Measurements from ENCODE around the gene GNAI3. TPM values are rescaled to one million over a fixed set of nuclear protein-coding genes. Genes with fewer than 3 reads are reported as not detected.

GNAI3 gene
- total and polyA plus RNA-seq, 4 donors: 2.7 to 10.4 (median 6.5) TPM

GRCh38 chr1:109629372-109630030, 81.1 kb downstream of the GNAI3 start:
- no peaks in the 10 kb centered on the region for H3K9me3 ChIP-seq (ENCODE audit: control insufficient read depth in 4 of 4, insufficient read depth in 3 of 4, low read length in 3 of 4)
- H3K4me1 ChIP-seq (ENCODE audit: control insufficient read depth in 5 of 5, insufficient read depth in 5 of 5, low read length in 5 of 5): peaks cover 0 to 14% (median 0%) of the 10 kb centered on the region in 5 donors
- no peak overlapping the region for H3K4me3 ChIP-seq
- ATAC-seq (ENCODE audit: insufficient read depth, low FRiP score) (no peak), DNase-seq (no peak)
- no peak overlapping the region for H3K27ac ChIP-seq (ENCODE audit: low read depth in 1 of 2, low read length in 1 of 2)
- H3K36me3 ChIP-seq (ENCODE audit: control insufficient read depth in 4 of 4, insufficient read depth in 4 of 4, low read length in 4 of 4): peaks cover 0 to 55% (median 24%) of the 10 kb centered on the region in 4 donors
- H3K27me3 ChIP-seq (ENCODE audit: control insufficient read depth in 3 of 3, insufficient read depth in 3 of 3, low read length in 2 of 3): no peaks in the 10 kb centered on the region
- TF ChIP-seq CTCF (IDR thresholded peaks at IDR 0.05; ENCODE audit: control extremely low read depth, extremely low read depth): no peak
- no peak overlapping the region for H3K9ac ChIP-seq (ENCODE audit: insufficient read depth in 1 of 2, low read length in 2 of 2)
- WGBS, 2 donors: 89 to 93% methylated on average over 10 of the region's 10 CpGs

GRCh38 chr1:109630081-109630897, 81.9 kb downstream of the GNAI3 start:
- no peak for TF ChIP-seq CTCF (IDR thresholded peaks at IDR 0.05; ENCODE audit: control extremely low read depth, extremely low read depth)
- no peaks in the 10 kb centered on the region for H3K9me3 ChIP-seq (ENCODE audit: control insufficient read depth in 4 of 4, insufficient read depth in 3 of 4, low read length in 3 of 4)

GRCh38 chr1:109630898-109631512, 82.6 kb downstream of the GNAI3 start:
- Histone ChIP-seq H3K4me3 (no peak overlapping the region), H3K27ac (ENCODE audit: low read depth in 1 of 2, low read length in 1 of 2) (no peak overlapping the region), H3K4me1 (ENCODE audit: control insufficient read depth in 5 of 5, insufficient read depth in 5 of 5, low read length in 5 of 5) (no peaks in the 10 kb centered on the region), H3K36me3 (ENCODE audit: control insufficient read depth in 4 of 4, insufficient read depth in 4 of 4, low read length in 4 of 4) (peaks cover 0 to 53% (median 24%) of the 10 kb centered on the region in 4 donors), H3K9ac (ENCODE audit: insufficient read depth in 1 of 2, low read length in 2 of 2) (no peak overlapping the region), H3K27me3 (ENCODE audit: control insufficient read depth in 3 of 3, insufficient read depth in 3 of 3, low read length in 2 of 3) (no peaks in the 10 kb centered on the region), H3K9me3 (ENCODE audit: control insufficient read depth in 4 of 4, insufficient read depth in 3 of 4, low read length in 3 of 4) (no peaks in the 10 kb centered on the region)
- no peak for DNase-seq
- no peak for TF ChIP-seq CTCF (IDR thresholded peaks at IDR 0.05; ENCODE audit: control extremely low read depth, extremely low read depth)
- ATAC-seq (ENCODE audit: insufficient read depth, low FRiP score): no peak
- WGBS, 2 donors: 97 to 98% methylated on average over 14 of the region's 14 CpGs

More at GRCh38 chr1:109630081-109630897, 81.9 kb downstream of the GNAI3 start:
- WGBS, 2 donors: 78 to 83% methylated on average over 25 to 30 of the region's 30 CpGs
- H3K36me3 ChIP-seq (ENCODE audit: control insufficient read depth in 4 of 4, insufficient read depth in 4 of 4, low read length in 4 of 4): peaks cover 0 to 55% (median 24%) of the 10 kb centered on the region in 4 donors
- no peaks in the 10 kb centered on the region for H3K27me3 ChIP-seq (ENCODE audit: control insufficient read depth in 3 of 3, insufficient read depth in 3 of 3, low read length in 2 of 3)
- no peak for DNase-seq
- no peak overlapping the region for H3K4me3 ChIP-seq
- no peak overlapping the region for H3K9ac ChIP-seq (ENCODE audit: insufficient read depth in 1 of 2, low read length in 2 of 2)
- H3K27ac ChIP-seq (ENCODE audit: low read depth in 1 of 2, low read length in 1 of 2): no peak overlapping the region
- H3K4me1 ChIP-seq (ENCODE audit: control insufficient read depth in 5 of 5, insufficient read depth in 5 of 5, low read length in 5 of 5): peaks cover 0 to 6% (median 0%) of the 10 kb centered on the region in 5 donors
- ATAC-seq (ENCODE audit: insufficient read depth, low FRiP score): no peak

Measured in lung (tissue), 12 donors.